Activated gamma-delta T cell (primary cell): ENCODE data around the gene SALL3.

Experiments
- DNase-seq: peaks from one replicate; lab custom pipeline; 2025; lab: John Stamatoyannopoulos, UW

The SALL3 gene

GRCh38 chr18:78965917-78966792 lies 13.5 kb upstream of the SALL3 start:
- no peak for DNase-seq

- no peak for DNase-seq
These were observed 12.9 kb upstream of the SALL3 start for GRCh38 chr18:78966793-78967106.

- no peak for DNase-seq
These were observed 11.9 kb upstream of the SALL3 start for GRCh38 chr18:78967692-78968091.

GRCh38 chr18:78969574-78970315 lies 9.9 kb upstream of the SALL3 start:
- no peak for DNase-seq

- no peak for DNase-seq
These were observed 8.8 kb upstream of the SALL3 start for GRCh38 chr18:78970774-78971333.

- no peak for DNase-seq
These were observed 7.9 kb upstream of the SALL3 start for GRCh38 chr18:78971511-78972245.

GRCh38 chr18:78972385-78972918 lies 7.2 kb upstream of the SALL3 start:
- DNase-seq = no peak

- DNase-seq = no peak
These were observed 6.7 kb upstream of the SALL3 start for GRCh38 chr18:78972930-78973331.

GRCh38 chr18:78973357-78974083 lies 6.1 kb upstream of the SALL3 start:
- no peak for DNase-seq

GRCh38 chr18:78974115-78974761 lies 5.4 kb upstream of the SALL3 start:
- no peak for DNase-seq

GRCh38 chr18:78975292-78975691 lies 4.3 kb upstream of the SALL3 start:
- DNase-seq = no peak

- DNase-seq = no peak
These were observed 3.8 kb upstream of the SALL3 start for GRCh38 chr18:78975699-78976335.

- DNase-seq = no peak
These were observed 2.6 kb upstream of the SALL3 start for GRCh38 chr18:78976765-78977636.

- no peak for DNase-seq
These were observed 1.8 kb upstream of the SALL3 start for GRCh38 chr18:78977637-78978348.

GRCh38 chr18:78978349-78979055 lies 1.1 kb upstream of the SALL3 start:
- DNase-seq = no peak

- no peak for DNase-seq
These were observed 425 bp upstream of the SALL3 start for GRCh38 chr18:78979056-78979729.

GRCh38 chr18:78980279-78980771 lies 707 bp downstream of the SALL3 start:
- no peak for DNase-seq
